Activated T-helper 9 cell treated with anti-CD3 and anti-CD28 coated beads, Interleukin-2, amount 50 U/mL, for 16 hours (primary cell): ENCODE measurements around the gene SIRPG.
"Not testable (repeated sequence)": the region's sequence is repeated elsewhere in the genome, so short reads cannot be mapped to it uniquely, and the experiment has no call there.

Experiments used
- DNase-seq: peaks from one replicate; pipeline ENCODE4 v3.0.0-alpha.2; 2020; ENCODE audit warnings: low read depth

Gene SIRPG

DNA sequence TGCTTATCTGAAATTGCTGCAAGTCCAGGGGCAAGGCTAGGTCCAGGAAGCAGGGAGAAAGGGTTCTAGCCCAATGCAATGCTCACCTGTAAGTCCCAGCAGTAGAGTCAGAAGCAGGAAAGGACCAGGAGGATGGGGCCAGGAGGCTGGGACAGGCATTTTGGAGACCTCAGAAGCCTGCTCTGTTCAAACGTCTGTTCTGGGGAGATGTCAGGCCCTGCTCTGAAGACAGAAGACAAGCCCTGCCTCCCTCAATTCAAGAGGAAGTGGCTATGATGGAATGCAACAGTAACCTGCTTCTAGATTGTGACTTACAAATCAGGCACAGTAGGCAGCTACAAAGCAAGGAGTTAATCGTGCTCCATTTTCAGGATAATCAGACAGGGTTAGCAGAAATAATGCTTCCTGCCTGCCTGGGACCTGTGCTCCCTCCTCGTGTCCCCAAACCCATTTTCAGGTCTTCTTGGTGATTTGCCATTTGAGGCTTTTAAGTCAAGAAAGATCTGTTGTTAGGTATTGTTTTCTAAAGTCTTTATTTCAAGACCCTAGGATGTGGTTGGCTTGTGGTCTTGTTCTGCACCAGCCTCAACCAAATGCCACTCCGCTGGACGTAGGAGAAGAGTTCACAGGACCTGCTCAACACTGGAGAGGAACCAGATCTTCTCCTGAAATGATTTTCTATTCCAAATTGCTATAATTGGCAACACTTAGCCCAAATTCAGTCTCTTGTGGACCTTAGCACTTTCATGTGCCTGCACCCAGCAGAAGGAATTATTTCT lies at the start of gene SIRPG:
SIRPG (minus strand) TSS at position 224 of the 779 bp plus-strand sequence; CDS start at position 159, 65 bp downstream.
- no peak for DNase-seq

DNA sequence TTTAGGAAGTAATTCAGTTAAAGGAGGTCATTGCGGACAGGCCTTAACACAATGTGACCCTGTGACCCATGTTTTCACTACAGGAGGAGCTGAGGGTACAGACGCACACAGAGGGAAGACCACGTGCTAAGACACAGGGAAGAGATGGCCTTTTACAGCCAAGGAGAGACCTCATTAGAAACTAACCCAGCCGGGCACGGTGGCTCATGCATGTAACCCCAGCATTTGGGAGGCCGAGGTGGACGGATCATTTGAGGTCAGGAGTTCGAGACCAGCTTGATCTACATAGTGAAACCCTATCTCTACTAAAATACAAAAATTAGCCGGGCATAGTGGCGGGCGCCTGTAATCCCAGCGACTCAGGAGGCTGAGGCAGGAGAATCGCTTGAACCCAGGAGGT lies 49.3 kb upstream of the SIRPG start:
- not testable (repeated sequence) for DNase-seq

DNA sequence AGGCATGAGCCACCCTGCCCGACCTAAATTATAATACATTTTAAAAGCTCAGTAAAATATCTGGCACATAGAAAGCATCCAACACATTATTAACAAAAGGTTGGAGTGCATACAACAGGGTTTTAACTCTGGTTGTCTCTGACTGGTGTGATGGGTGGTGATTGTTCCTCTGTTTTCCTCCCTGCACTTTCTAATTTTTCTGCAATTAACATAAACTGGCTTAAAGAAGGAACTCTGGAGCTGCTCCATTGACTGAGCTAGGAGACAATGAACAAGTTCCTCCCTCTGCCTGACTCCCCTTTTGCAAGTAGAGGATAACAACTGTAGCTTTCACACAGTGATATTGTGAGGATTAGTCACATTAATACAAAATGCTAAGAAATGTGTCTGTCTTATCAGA lies 48.5 kb upstream of the SIRPG start:
- no peak for DNase-seq

DNA sequence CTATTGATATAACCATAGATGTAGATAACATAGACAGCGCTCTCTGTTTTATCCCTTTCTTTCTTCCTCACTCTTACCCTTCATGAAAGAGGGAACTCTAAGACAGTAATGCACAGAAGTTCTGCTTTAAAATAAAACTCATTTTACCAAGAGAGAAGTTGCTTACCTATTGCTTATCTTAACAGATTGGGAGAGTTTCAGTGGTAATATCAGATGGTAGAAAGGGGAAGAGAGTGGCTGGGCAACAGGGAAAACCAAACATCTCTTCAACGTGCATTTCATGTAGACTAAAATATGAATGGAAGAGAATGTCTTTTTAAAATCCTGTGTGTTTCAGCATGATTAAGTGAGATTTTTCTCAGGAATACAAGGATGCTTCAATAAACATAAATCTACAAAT lies 45.3 kb upstream of the SIRPG start:
- DNase-seq = no peak

DNA sequence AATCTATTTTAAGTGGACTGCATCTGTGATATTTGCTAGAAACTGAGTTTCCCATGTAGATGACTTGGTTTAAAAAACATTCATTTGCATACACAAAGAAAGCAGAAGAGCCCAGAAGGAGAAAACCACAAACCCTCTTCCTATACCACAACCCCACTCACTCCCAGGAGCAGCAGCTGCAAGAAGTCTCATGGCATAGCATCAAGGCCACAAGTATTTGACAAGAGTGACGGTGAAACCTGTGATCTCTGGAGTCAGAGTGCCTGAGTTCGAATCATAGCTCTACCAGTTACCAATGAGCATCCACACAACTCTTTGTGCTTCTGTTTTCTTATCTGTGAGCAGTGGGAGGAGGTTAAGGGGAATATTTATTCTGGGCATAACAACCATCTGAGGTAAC lies 44.7 kb upstream of the SIRPG start:
- DNase-seq = no peak

DNA sequence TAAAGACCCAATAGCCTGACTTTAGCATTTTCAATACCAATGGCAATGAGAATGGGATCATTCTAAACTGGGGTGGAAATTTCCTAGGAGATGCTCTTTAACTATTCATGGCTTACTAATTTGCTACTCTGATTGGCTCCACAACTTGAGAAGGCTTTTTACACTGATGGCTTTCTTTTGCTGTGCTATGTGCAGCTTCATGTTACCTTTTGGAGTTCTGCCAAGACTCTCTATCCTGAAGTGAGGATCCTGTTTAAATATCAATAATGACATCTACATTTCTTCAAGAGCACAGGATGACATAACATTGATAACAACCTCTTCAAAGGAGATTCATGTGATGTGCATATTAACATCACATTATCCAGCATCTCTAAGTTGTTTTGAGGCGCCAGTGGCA lies 43.4 kb upstream of the SIRPG start:
- DNase-seq = no peak

DNA sequence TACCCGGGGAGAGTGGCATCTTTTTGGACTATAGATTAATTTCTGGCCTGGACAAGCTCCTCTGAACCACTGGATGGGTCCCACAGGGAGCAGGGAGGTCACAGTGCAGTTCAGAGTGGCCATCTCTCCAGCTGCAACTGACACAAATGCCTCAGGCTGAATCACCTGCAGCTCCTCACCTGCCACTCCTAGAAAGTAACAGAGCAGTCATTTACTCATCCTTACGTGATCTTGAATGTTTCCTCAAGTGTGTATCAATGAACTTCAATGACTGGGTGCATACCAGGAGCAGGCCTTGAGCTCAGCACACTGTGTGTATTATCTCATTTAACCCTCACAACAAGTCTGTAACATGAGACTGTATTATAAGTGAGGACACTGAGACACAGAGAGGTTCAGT lies 40.0 kb upstream of the SIRPG start:
- DNase-seq = no peak

DNA sequence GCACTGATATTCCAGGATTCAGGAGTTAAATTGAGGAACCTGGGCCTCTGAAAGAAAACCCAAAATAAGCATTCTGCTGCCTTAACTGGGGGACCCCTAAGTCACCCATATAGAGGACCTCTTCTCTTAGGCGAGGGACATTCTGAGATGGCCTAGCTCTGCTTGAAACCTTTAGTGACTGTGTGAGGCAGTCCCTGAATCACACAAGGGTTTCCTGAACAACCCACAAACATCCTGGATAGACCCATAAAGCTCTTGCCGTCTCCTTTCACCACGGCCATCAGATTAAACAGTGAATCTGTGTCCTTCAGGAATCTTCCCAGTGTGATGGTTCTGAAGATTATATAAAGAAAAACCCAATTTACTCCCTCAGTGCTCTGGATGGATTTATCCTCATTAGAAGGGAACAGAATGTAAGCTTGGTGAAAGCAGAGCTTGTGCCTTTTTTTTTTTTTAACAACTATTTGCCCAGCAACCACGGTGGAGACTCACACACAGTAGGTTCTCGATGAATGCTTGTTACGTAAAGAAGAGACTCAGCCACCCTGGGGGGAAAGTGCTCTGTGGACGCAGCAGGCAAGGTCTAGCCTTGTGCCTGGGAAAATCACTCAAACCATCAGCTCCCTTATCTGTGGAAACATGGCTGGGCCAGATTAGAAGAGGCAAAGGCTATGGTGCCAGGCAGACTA lies 39.1 kb upstream of the SIRPG start:
- no peak for DNase-seq

DNA sequence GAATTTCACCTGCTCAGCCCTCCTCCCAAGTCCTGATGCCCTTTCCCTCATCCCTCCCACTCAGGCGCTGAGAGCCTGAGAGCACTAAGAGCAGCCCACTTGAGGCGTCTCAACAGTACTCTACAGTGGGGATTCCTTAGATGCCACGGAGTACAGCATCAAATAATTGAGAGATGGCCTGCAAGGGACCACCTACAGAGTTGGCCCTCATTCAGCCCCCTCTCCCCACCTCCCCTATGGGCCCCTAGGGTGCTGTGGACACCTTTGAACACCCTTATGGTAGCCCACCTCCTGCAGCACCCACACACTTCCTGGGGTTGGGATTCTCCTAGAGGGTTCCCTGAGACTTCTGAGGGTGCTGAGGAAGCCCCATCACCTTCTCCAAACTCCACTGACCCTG lies 37.1 kb upstream of the SIRPG start:
- no peak for DNase-seq

DNA sequence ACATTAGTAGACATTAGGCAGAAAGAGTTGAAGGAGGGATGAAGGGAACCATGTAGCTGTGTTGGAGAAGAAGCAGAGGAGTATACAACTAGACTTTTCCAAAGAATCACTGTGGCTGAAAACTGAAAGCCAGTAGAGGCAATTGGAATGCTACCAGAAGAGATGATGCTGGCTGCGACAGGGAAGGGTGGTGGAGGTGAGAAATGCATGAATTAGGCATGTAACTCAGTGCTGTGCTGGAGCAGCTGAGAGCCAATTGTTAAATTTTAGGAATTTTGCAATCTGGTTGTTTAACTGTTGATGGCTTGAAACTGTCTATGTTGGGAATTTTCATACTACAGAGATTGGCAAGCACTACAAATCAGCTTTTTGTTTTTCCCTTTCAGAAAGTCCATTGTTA lies 35.8 kb upstream of the SIRPG start:
- no peak for DNase-seq

DNA sequence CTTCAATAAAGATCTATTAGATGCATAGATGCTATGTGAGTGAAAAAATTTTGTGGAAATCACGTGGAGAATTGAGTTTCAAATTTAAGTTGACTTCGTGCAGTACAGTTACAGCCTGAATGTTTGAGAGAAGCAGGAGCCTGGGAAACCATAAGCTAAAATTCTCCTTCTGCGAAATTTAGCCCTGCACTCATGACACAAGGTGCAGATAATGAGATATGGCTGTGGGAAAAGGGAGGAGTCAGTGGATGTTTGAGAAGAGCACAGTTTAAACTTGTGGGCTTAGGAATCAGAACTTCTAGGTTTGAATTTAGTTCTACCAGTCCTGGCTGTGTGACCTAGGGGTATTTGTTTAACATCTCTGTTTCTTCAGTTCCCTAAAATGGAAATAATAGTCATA lies 32.1 kb upstream of the SIRPG start:
- DNase-seq = no peak

DNA sequence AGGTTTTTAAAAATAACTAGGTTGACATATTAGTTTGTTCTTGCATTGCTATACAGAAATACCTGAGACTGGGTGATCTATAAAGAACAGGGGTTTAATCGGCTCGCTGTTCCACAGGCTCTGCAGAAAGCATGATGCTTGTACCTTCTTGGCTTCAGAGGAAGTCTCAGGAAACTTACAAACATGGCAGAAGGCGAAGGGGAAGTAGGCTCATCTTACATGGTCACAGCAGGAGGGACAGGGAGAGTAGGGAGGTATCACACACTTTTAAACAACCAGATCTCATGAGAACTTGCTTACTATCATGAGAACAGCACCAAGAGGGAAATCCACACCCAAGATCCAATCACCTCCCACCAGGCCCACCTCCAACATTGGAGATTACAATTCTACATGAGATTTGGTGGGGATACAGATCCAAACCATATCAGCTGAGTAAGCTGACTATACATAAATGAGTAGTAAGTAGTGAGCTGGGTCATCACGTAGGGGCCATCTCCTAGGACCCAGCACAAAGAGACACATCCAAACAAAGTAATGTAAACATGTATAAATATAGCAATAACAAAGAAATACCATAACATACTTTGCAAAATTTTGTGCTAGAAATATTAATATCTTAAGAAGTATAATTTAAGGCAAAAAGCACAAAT lies 31.4 kb upstream of the SIRPG start:
- no peak for DNase-seq

DNA sequence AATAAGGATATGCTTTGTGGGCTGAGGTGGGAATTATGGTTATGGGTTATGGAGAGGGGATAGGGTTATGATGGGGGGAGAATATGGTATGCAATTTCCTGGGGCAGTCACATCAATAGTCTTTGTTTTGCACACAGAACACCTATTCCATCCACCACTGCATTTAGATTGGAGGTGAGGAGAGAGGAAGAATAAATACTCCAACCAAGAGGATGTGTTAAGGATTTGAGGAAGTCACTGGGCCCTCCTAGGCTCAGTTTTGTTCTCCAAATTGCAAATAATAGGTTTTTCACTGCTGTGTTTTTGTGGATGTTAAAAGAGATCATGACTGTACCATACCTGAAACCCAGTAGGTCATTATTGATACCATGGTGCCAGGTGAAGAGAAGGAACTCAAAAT lies 29.5 kb upstream of the SIRPG start:
- no peak for DNase-seq

DNA sequence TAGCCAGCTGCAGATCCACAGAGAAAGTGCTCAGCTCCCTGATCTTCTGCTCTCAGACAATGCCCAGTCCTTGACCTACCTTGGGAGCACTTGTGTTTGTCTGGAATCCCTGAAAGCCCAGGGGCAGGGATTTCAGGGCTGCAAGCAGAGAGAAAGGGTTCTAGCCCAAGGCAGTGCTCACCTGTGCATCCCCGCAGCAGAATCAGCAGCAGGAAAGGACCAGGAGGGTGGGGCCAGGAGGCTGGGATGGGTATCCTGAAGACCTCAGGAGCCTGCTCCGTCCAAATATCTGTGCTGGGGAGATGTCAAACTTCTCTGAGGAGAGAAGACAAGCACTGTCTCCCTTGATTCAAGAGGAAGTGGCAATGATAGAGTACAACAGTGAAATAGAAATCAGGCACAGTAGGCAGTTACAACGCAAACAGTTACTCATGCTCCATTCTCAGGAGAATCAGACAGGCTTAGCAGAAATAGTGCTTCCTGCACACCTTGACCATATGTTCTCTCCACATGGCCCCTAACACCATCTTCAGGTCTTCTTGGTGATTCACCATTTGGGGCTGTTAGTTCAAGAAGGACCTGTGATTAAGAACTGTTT lies 28.7 kb upstream of the SIRPG start:
- DNase-seq = no peak

DNA sequence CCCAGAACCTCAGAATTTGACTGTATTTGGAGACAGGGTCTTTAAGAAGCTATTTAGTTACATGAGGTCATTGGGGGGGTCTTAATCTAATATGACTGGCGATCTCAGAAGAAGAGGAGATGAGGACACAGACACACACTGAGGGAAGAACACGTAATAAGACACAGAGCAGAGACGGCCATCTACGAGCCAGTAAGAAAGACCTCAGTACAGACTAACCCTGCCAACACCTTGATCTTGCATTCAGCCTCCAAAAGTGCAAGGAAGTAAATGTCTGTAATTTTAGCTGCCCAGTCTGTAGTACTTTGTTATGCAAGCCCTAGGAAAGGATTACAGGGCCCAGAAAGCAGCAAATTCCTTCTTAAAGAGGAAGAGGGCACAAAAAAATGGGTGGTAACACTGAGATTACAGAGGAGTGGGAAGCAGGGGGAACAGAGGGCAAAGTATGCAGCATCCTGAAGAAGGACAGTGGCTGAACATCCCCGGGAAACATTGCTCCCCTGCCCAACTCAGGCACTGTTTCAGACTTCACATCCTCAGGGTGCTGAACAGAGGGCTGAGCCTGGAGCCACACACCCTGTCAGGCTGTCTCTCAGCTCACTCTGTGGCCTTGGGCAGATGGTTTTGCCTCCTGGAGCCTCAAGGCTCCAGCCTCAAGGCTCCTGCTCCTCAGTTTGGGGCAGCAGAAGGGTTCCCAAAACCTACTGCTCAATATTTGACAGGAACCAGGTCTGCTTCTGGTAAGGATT lies 27.9 kb upstream of the SIRPG start:
- DNase-seq = no peak

DNA sequence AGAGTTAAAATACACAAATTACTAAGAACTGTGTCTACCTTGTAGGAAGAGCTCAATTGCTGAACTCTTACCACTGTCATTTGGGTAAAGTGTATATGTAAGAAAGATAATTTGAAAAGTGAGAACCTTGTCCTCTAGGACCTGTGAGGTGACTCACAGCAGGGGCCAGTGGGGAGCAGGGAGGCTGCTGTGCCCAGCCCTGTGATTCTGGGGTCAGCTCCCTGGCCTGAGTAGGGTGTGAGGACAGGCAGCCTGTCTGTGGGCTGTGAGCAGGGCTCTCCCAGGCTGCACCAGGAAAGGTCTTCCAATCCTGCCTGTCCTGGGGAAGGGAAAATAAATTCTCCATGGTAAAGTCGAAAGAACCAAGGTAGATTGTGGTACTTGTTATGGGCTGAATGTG lies 27.3 kb upstream of the SIRPG start:
- no peak for DNase-seq

DNA sequence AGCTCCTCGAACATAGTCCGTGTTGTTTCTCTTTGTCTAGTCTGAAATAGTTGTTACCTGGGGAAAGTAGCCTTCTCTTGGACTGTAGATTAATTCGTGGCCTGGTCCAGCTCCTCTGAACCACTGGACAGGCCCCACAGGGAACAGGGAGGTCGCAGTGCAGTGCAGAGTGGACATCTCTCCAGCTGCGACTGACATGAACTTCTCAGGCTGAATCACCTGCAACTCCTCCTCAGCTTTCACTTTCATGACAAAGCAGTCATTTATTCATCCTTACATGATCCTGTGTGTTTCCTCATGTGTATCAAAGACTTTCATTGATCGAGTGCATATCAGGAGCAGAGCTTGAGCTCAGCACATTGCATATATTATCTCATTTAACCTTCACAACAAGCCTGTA lies 19.1 kb upstream of the SIRPG start:
- DNase-seq = no peak

DNA sequence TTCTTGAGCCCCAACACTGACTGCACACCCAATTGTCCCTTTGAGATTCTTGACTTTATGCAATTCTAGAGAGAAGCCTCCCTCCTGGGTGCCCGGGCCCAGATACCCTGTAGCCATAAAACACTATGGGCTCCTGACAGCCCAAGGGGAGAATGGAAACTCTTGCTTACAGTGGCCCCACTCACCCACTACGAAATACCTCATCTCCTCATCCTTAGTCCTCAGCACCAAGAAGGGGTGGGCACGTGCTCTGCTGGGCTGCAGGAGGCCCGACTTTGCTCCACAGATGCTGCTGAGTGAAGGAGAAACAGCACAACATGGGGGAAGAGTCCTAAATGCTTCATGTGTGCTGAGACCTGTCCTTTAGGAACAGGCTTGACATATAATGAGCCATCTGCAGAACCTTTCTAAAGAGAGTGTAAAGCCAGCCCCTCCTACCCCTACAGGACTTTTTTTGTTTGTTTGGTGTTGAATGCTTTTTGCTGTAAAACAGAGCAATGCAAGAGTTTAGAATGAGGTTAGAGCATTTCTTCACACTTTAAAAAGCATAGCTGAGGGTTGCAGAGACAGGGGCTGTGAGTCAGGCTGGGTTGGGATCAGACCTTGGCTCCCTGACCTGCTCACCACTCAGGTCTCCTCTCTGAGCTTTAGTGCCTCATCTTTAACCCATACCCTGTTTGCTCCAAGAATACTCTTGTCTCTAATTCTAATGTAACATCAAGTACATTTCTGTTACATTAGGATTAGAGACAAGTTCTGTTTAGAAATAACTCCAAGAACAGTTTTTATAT lies 17.6 kb upstream of the SIRPG start:
- DNase-seq = no peak

DNA sequence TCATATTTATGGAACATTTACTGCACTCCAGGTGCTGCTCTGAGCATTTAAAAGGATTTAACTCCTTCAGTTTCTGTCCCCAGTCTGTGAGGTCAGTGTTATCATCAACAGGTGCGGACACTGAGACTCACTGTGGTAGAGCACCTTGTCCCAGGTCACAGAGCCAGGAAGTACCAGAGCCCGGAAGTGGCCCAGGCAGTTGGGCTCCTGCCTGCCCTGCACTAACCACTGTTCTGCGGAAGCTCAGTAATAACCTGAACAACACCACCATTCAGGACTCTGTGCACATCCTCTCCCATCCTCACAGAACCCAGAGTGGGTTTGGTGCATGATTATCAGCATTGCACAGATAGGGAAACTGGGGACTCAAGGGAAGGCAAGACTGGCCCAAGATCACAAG lies 16.8 kb upstream of the SIRPG start:
- no peak for DNase-seq

DNA sequence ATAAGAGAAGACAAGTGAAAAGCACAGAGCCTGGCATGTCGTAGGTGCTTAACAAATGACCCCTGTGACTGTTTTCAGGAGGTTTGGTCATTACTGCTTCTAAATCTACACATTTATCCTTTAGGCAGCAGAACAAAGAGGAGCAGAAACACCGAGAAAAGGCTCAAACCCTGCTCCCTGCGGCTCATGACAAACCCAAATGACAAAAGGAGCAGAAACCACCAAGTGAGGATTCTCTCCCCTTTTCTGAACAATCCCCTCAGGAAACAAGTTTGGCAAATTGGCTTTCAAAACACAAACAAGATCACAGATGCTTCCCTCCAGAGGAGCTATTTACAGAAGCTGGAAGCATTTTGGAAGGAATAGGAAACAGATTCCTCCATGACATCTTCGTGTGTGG lies 15.8 kb upstream of the SIRPG start:
- DNase-seq = no peak

DNA sequence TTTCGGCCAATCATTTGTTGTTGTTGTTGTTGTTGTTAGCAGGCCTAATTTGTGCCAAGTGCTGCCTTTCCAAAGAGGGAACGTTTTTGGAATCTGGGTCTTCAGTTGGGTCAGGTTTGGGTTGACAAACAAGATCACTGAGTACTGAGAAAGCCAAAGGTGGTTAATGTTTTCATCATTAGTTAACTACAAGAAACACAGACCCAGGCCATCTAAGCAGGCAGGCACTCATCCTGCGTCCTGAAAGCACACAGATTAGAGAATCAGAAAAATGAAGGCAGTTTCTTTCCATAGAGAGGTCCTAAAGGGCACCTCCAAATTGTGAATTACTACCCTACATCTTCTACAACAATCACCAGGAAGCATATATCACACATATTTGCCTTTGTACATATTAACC lies 15.1 kb upstream of the SIRPG start:
- DNase-seq = no peak
